SU-DHL-6 (cell line): ENCODE results near the gene DBR1.

Experiments used
- H2AFZ ChIP-seq: fragments of 200-600 bp; sonication (generic); 2 replicates; pipeline ENCODE4 v1.6.1; 2014; ENCODE audit warnings: low read depth, mild to moderate bottlenecking, moderate library complexity, mixed read lengths, antibody characterized with exemption, low read length; ENCODE audit not compliant: severe bottlenecking
- H3F3A ChIP-seq: fragments of 200-600 bp; shearing (Covaris generic); 2 replicates; pipeline ENCODE4 v1.6.0; 2016; ENCODE audit warnings: antibody characterized with exemption, mild to moderate bottlenecking; ENCODE audit not compliant: insufficient read depth
- H3K27ac ChIP-seq: fragments of 200-600 bp; sonication (generic); 2 replicates; pipeline ENCODE4 v1.5.1; 2016; ENCODE audit warnings: low read depth, mild to moderate bottlenecking, low read length, moderate library complexity, mixed read lengths
- H3K27me3 ChIP-seq: fragments of 200-600 bp; sonication (generic), shearing (Covaris generic); 2 replicates; pipeline ENCODE4 v1.6.0; 2014; ENCODE audit warnings: mild to moderate bottlenecking, low read length
- H3K36me3 ChIP-seq: fragments of 200-600 bp; sonication (generic); 2 replicates; pipeline ENCODE4 v1.6.1; 2014; ENCODE audit warnings: mild to moderate bottlenecking, low read length, mixed read lengths
- H3K4me2 ChIP-seq: fragments of 300-600, 200-600 bp; shearing (Covaris generic), sonication (generic); 2 replicates; pipeline ENCODE4 v1.6.0; 2014; ENCODE audit warnings: low read length, low read depth, mild to moderate bottlenecking; ENCODE audit not compliant: poor library complexity, severe bottlenecking
- H3K4me3 ChIP-seq: fragments of 200-600 bp; sonication (generic); 2 replicates; pipeline ENCODE4 v1.5.1; 2014; ENCODE audit warnings: antibody characterized with exemption, low read length, mild to moderate bottlenecking, mixed read lengths; ENCODE audit not compliant: insufficient read depth, poor library complexity, severe bottlenecking
- H3K79me2 ChIP-seq: fragments of 200-600 bp; sonication (generic); 2 replicates; pipeline ENCODE4 v1.6.1; 2014; ENCODE audit warnings: mild to moderate bottlenecking, low read length, moderate library complexity; ENCODE audit not compliant: insufficient read depth
- H3K9ac ChIP-seq: fragments of 200-600 bp; sonication (generic); 2 replicates; pipeline ENCODE4 v1.7.0; 2014; ENCODE audit warnings: mild to moderate bottlenecking, low read length
- H3K9me2 ChIP-seq: fragments of 200-600 bp; sonication (generic); replicated peaks from 2 replicates; pipeline ENCODE4 v1.6.1; 2014; ENCODE audit warnings: low read length; ENCODE audit not compliant: insufficient read depth
- H3K9me3 ChIP-seq: fragments of 200-600 bp; sonication (generic); 2 replicates; pipeline ENCODE4 v1.6.1; 2014; ENCODE audit warnings: low read length, mixed read lengths; ENCODE audit not compliant: insufficient read depth
- H4K20me1 ChIP-seq: fragments of 200-600 bp; sonication (generic); 2 replicates; pipeline ENCODE4 v1.6.1; 2014; ENCODE audit warnings: low read depth, mild to moderate bottlenecking, antibody characterized with exemption, low read length, moderate library complexity, mixed read lengths
- EZH2phosphoT487 ChIP-seq: fragments of 200-600 bp; sonication (generic), shearing (Covaris generic); conservative IDR thresholded peaks from 2 replicates; pipeline ENCODE4 v1.6.1; 2018; ENCODE audit warnings: mild to moderate bottlenecking, antibody characterized with exemption, low read length, moderate library complexity, mixed read lengths
- TF ChIP-seq, protein P1 (sequence below): fragments of 200-600 bp; sonication (generic); IDR thresholded peaks from one replicate; pipeline ENCODE4 v1.5.1; 2017; ENCODE audit warnings: antibody characterized with exemption, mild to moderate bottlenecking, low read length, moderate library complexity; ENCODE audit not compliant: insufficient read depth, poor library complexity, severe bottlenecking

DBR1 gene, protein sequence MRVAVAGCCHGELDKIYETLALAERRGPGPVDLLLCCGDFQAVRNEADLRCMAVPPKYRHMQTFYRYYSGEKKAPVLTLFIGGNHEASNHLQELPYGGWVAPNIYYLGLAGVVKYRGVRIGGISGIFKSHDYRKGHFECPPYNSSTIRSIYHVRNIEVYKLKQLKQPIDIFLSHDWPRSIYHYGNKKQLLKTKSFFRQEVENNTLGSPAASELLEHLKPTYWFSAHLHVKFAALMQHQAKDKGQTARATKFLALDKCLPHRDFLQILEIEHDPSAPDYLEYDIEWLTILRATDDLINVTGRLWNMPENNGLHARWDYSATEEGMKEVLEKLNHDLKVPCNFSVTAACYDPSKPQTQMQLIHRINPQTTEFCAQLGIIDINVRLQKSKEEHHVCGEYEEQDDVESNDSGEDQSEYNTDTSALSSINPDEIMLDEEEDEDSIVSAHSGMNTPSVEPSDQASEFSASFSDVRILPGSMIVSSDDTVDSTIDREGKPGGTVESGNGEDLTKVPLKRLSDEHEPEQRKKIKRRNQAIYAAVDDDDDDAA

GRCh38 chr3:138174421-138175131, at the start of gene DBR1:
Gene DBR1, minus strand, starts transcription at chr3:138174921. Its CDS starts 126 bp downstream, at chr3:138174795.
- Histone ChIP-seq H3K27me3 (no peaks in the 10 kb centered on the region), H3K27ac (peak within 1 kb of the TSS; percentile 74), H3K4me2 (peak within 1 kb of the TSS; percentile 93), H2AFZ (peak within 1 kb of the TSS; percentile 93), H4K20me1 (no peaks in the 10 kb centered on the region), H3K4me3 (peak within 1 kb of the TSS; percentile 86), H3K79me2 (peaks cover 33% of the 10 kb centered on the region), H3K36me3 (peaks cover 14% of the 10 kb centered on the region), H3F3A (peaks cover 18% of the 10 kb centered on the region), H3K9me2 (no peaks in the 10 kb centered on the region), H3K9me3 (no peaks in the 10 kb centered on the region), H3K9ac (peak within 1 kb of the TSS; percentile 73)
- TF ChIP-seq, protein P1, sequence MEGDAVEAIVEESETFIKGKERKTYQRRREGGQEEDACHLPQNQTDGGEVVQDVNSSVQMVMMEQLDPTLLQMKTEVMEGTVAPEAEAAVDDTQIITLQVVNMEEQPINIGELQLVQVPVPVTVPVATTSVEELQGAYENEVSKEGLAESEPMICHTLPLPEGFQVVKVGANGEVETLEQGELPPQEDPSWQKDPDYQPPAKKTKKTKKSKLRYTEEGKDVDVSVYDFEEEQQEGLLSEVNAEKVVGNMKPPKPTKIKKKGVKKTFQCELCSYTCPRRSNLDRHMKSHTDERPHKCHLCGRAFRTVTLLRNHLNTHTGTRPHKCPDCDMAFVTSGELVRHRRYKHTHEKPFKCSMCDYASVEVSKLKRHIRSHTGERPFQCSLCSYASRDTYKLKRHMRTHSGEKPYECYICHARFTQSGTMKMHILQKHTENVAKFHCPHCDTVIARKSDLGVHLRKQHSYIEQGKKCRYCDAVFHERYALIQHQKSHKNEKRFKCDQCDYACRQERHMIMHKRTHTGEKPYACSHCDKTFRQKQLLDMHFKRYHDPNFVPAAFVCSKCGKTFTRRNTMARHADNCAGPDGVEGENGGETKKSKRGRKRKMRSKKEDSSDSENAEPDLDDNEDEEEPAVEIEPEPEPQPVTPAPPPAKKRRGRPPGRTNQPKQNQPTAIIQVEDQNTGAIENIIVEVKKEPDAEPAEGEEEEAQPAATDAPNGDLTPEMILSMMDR, result no peak
- no peak for TF ChIP-seq EZH2phosphoT487

DNA sequence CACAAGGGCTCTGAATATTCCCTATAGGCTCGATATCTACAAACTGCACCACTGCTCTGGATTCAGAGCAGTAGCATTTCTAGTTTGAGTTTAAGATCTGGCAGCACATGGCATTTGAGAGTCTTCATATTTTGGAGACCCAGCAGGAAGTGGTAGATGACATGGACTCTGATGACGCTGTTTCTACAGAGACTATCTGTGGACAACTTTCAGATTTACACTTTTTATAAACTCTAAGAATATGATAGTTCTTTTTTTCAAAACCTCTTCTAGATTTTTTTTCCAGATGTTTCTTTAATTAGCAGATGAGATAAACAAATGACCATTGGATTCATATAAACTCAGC, 48.2 kb upstream of the DBR1 start:
- Histone ChIP-seq H3K4me2 (no peak overlapping the region), H3K36me3 (peaks cover 20% of the 10 kb centered on the region)

GRCh38 chr3:138222131-138222941, 47.6 kb upstream of the DBR1 start:
- TF ChIP-seq, protein P1, result no peak
- TF ChIP-seq EZH2phosphoT487, result no peak
- Histone ChIP-seq H4K20me1 (no peaks in the 10 kb centered on the region), H3K4me2 (no peak overlapping the region), H3K9me3 (no peaks in the 10 kb centered on the region), H3K27me3 (no peaks in the 10 kb centered on the region), H3K4me3 (no peak overlapping the region), H3K9ac (no peak overlapping the region), H3K9me2 (no peaks in the 10 kb centered on the region), H2AFZ (no peak overlapping the region), H3K27ac (no peak overlapping the region), H3K79me2 (peaks cover 35% of the 10 kb centered on the region), H3K36me3 (peaks cover 20% of the 10 kb centered on the region), H3F3A (no peaks in the 10 kb centered on the region)

More for the DNA sequence above, 48.2 kb upstream of the DBR1 start:
- Histone ChIP-seq H3F3A (no peaks in the 10 kb centered on the region), H3K9ac (no peak overlapping the region), H3K9me2 (no peaks in the 10 kb centered on the region), H3K9me3 (no peaks in the 10 kb centered on the region), H3K4me3 (no peak overlapping the region), H2AFZ (no peak overlapping the region), H3K27me3 (no peaks in the 10 kb centered on the region), H4K20me1 (no peaks in the 10 kb centered on the region), H3K27ac (no peak overlapping the region), H3K79me2 (peaks cover 29% of the 10 kb centered on the region)
- no peak for TF ChIP-seq EZH2phosphoT487
- TF ChIP-seq, protein P1, result no peak
